Tibial nerve (tissue), 4 donors: ENCODE measurements around the gene RNU7-1. TPM values are rescaled to one million over a fixed set of nuclear protein-coding genes. Genes with fewer than 3 reads are reported as not detected.
A peak's percentile ranks its signal among the peaks of the same experiment; 100 is the strongest.

ENCODE experiments used
- DNase-seq, 2 donors: peaks; one replicate each; pipeline ENCODE4 v3.0.0-alpha.2; 2019; ENCODE audit warnings: low spot score in 2 of 2
- H3K27ac ChIP-seq, 4 donors: fragments of 200-600 bp; sonication (generic) in 3 of 4; one replicate each; pipeline ENCODE4 v1.5.1; 2017 to 2019; ENCODE audit warnings: mild to moderate bottlenecking in 1 of 4
- H3K27me3 ChIP-seq, 2 donors: fragments of 200-600 bp; sonication (generic) in 1 of 2; one replicate each; pipeline versions ENCODE4 v1.5.1 to v1.6.0; 2017 to 2019
- H3K36me3 ChIP-seq, 3 donors: fragments of 200-600 bp; sonication (generic); one replicate each; pipeline ENCODE4 v1.5.1; 2018 to 2019
- H3K4me1 ChIP-seq, 4 donors: fragments of 200-600 bp; sonication (generic) in 3 of 4; one replicate each; pipeline ENCODE4 v1.5.1; 2017 to 2019
- H3K4me3 ChIP-seq, 4 donors: fragments of 200-600 bp; sonication (generic) in 3 of 4; one replicate each; pipeline ENCODE4 v1.5.1; 2017 to 2019; ENCODE audit warnings: mild to moderate bottlenecking in 1 of 4, moderate library complexity in 1 of 4
- H3K9me3 ChIP-seq, 4 donors: fragments of 200-600 bp; sonication (generic) in 3 of 4; one replicate each; pipeline ENCODE4 v1.5.1; 2017 to 2019
- CTCF ChIP-seq, 5 experiments: fragments of 200-600 bp in 3 of 5; fragments of 450-650 bp in 2 of 5; sonication (generic) in 3 of 5; IDR thresholded peaks; one replicate each; pipeline ENCODE4 v1.5.1; 2016 to 2019; ENCODE audit warnings: antibody characterized with exemption in 5 of 5, mild to moderate bottlenecking in 3 of 5, moderate library complexity in 2 of 5
- EP300 ChIP-seq, 2 donors: sonication (generic); formaldehyde crosslinking; IDR thresholded peaks; one replicate each; pipeline ENCODE4 v1.6.1; 2017; ENCODE audit warnings: antibody characterized with exemption in 2 of 2, mild to moderate bottlenecking in 1 of 2
- POLR2A ChIP-seq, 2 donors: fragments of 450-650 bp; IDR thresholded peaks; one replicate each; pipeline ENCODE4 v1.6.1; 2017; ENCODE audit warnings: antibody characterized with exemption in 2 of 2, mild to moderate bottlenecking in 2 of 2, moderate library complexity in 2 of 2
- WGBS, 2 donors: methylation state at CpG; one replicate each; pipeline ENCODE4 v1.1.5; 2018; 5-methylcytosine and 5-hydroxymethylcytosine counted together
- total RNA-seq, 4 donors: library from RNA; depleted of rRNA; stranded (reverse); fragments of >200 nt; gene quantifications; one replicate each; pipeline ENCODE4 v1.1.0, GENCODE V29; 2016

Gene RNU7-1
- total RNA-seq, 4 donors from 2014 or later: not detected

GRCh38 chr12:6919588-6919987, 24.0 kb upstream of the RNU7-1 start:
- no peaks in the 10 kb centered on the region for H3K9me3 ChIP-seq
- H3K4me1 ChIP-seq: peaks cover 0 to 29% (median 13%) of the 10 kb centered on the region in 4 donors
- 70% methylated on average over 7 of the region's 7 CpGs for WGBS, 2 donors
- H3K27ac ChIP-seq: no peak overlapping the region
- H3K4me3 ChIP-seq: no peak overlapping the region
- H3K27me3 ChIP-seq: no peaks in the 10 kb centered on the region
- no peak for DNase-seq
- peaks cover 0 to 70% (median 0%) of the 10 kb centered on the region in 3 donors for H3K36me3 ChIP-seq
- no peak for TF ChIP-seq POLR2A (IDR thresholded peaks at IDR 0.05)

- no peak for DNase-seq
- no peak for TF ChIP-seq EP300 (IDR thresholded peaks at IDR 0.05)
- Histone ChIP-seq H3K27me3 (no peaks in the 10 kb centered on the region), H3K4me1 (peaks cover 3 to 30% (median 16%) of the 10 kb centered on the region in 4 donors), H3K9me3 (no peaks in the 10 kb centered on the region), H3K4me3 (no peak overlapping the region), H3K27ac (no peak overlapping the region), H3K36me3 (peaks cover 0 to 65% (median 0%) of the 10 kb centered on the region in 3 donors)
- WGBS, 2 donors: 81 to 82% methylated on average over 7 of the region's 7 CpGs
Measured at GRCh38 chr12:6921539-6921938, 22.1 kb upstream of the RNU7-1 start.

- H3K4me3 ChIP-seq: no peak overlapping the region
- no peak for DNase-seq
- TF ChIP-seq POLR2A (IDR thresholded peaks at IDR 0.05) (no peak), CTCF (IDR thresholded peaks at IDR 0.05) (no peak), EP300 (IDR thresholded peaks at IDR 0.05) (no peak)
- H3K36me3 ChIP-seq: peaks cover 0 to 58% (median 0%) of the 10 kb centered on the region in 3 donors
- H3K4me1 ChIP-seq: peaks cover 3 to 37% (median 23%) of the 10 kb centered on the region in 4 donors
- H3K27me3 ChIP-seq: no peaks in the 10 kb centered on the region
- 68 to 90% methylated on average over 6 to 9 of the region's 9 CpGs for WGBS, 2 donors
- H3K27ac ChIP-seq: no peak overlapping the region
- H3K9me3 ChIP-seq: no peaks in the 10 kb centered on the region
Measured at GRCh38 chr12:6921996-6922946, 21.3 kb upstream of the RNU7-1 start.

GRCh38 chr12:6923003-6923732, 20.4 kb upstream of the RNU7-1 start:
- Histone ChIP-seq H3K27me3 (no peaks in the 10 kb centered on the region), H3K4me3 (no peak overlapping the region), H3K27ac (peak overlapping the region in 1 of 4 donors; percentile 99), H3K4me1 (peaks cover 3 to 37% (median 23%) of the 10 kb centered on the region in 4 donors), H3K36me3 (peaks cover 0 to 49% (median 0%) of the 10 kb centered on the region in 3 donors), H3K9me3 (no peaks in the 10 kb centered on the region)
- TF ChIP-seq CTCF (IDR thresholded peaks at IDR 0.05): no peak
- TF ChIP-seq POLR2A (IDR thresholded peaks at IDR 0.05): no peak
- no peak for TF ChIP-seq EP300 (IDR thresholded peaks at IDR 0.05)
- WGBS, 2 donors: 67 to 75% methylated on average over 10 of the region's 10 CpGs
- DNase-seq: no peak

DNA sequence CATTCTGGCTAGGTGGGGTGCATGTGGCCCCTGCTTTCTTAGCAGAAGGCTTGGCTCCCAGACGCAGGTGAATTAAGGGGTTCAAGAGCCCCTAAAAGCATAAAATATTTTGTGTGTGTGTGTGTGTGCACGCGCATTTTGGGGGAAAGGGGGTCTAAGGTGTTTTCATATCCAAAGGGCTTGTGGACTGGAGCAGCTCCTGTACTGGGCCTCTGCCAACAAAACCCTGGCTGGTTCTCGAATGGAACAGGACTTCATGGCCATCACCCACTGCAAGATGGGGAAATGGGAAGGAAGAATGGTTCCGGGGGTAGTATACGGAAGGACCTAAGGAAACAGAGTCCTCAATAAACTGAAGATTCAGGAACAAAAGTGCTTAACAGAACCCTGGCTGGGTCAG, 19.8 kb upstream of the RNU7-1 start:
- no peak for DNase-seq
- WGBS, 2 donors: 51 to 52% methylated on average over 6 of the region's 6 CpGs
- Histone ChIP-seq H3K4me1 (peaks cover 3 to 37% (median 23%) of the 10 kb centered on the region in 4 donors), H3K36me3 (peaks cover 0 to 42% (median 0%) of the 10 kb centered on the region in 3 donors), H3K4me3 (no peak overlapping the region), H3K27me3 (no peaks in the 10 kb centered on the region), H3K9me3 (no peaks in the 10 kb centered on the region), H3K27ac (peak overlapping the region; percentile 96 to 99 (median 98))
- no peak for TF ChIP-seq EP300 (IDR thresholded peaks at IDR 0.05)
- TF ChIP-seq CTCF (IDR thresholded peaks at IDR 0.05): no peak
- TF ChIP-seq POLR2A (IDR thresholded peaks at IDR 0.05): no peak

GRCh38 chr12:6925239-6925539, 18.4 kb upstream of the RNU7-1 start:
- peaks cover 3 to 50% (median 36%) of the 10 kb centered on the region in 4 donors for H3K4me1 ChIP-seq
- H3K4me3 ChIP-seq: peak overlapping the region in 1 of 4 donors; percentile 96
- TF ChIP-seq EP300 (IDR thresholded peaks at IDR 0.05) (no peak), POLR2A (IDR thresholded peaks at IDR 0.05) (no peak), CTCF (IDR thresholded peaks at IDR 0.05) (no peak)
- H3K27me3 ChIP-seq: no peaks in the 10 kb centered on the region
- DNase-seq: no peak
- H3K9me3 ChIP-seq: no peaks in the 10 kb centered on the region
- WGBS, 2 donors: 0 to 13% methylated on average over 1 of the region's 1 CpG
- H3K27ac ChIP-seq: peak overlapping the region; percentile 96 to 99 (median 98)
- peaks cover 0 to 30% (median 0%) of the 10 kb centered on the region in 3 donors for H3K36me3 ChIP-seq
